ENCODE data around the gene CSNK2B. TPM values are rescaled to one million over a fixed set of nuclear protein-coding genes. Genes with fewer than 3 reads are reported as not detected.

CSNK2B gene
- total and polyA plus RNA-seq, 10 of the 15 experiments (the other 5 are each of a cell fraction or from before 2014, with no cell fraction given), result 56.3 to 405 (median 286) TPM

DNA sequence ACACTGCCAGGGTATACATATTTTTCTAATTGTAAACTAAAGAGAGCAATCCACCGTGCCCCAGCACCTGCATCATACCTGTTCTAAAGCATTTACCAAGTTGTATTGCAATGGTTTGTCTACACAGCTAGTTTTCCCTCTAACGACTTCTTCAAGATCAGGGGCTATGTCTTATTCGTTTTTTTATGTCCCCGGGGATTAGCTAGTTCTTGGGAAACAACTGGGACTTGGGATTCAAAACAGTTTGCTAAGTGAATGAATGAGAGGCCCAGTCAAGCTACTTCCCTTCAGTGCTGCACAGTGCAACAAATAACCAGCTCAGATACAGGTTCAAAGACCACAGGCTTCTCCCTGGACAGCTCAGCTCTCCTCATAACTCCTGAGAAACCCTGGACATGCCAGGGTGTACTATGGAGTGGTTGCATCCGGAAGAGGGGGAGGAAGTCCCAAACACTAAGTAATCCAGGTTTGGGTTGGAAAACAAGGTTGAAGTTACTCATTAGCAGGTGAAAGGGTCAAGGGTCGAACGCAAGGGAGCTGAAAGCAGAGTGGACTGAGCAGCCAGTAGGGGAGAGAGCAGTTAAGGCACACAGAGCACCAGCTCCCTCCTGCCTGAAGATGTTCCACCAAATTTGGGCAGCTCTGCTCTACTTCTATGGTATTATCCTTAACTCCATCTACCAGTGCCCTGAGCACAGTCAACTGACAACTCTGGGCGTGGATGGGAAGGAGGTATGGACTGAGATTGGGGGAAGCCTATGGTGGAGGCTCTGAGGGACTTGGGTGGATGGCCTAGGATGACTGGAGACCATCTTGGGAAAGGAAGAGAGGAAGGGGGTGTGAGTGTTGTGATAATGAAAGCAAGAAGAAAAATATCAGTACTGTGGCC lies 10.3 kb upstream of the CSNK2B start, which contains the start of gene APOM:
Gene APOM (plus strand): TSS at position 546 of the 889 bp plus-strand sequence. CDS start 73 bp downstream, at position 619.
- no peaks in the 10 kb centered on the region for H4K20me1 ChIP-seq (ENCODE audit: control insufficient read depth, insufficient read depth)
- ATAC-seq (no peak), DNase-seq (ENCODE audit: low read depth, low spot score) (no peak), FAIRE-seq (no peak)
- TF ChIP-seq HDAC2 (IDR thresholded peaks at IDR 0.05), result no peak
- intact Hi-C loops (cut with micrococcal nuclease; ENCODE audit: unreplicated experiment) (no loop called here), in situ Hi-C loops (cut with MboI) (no loop called here)
- ChIA-PET POLR2A (interaction anchor here (1.0 to 6.3 kb wide), 5 partner anchors 7 to 243 kb away, joined by 3 to 107 read pairs (median 6); partner anchors contain the start of genes C6orf47, CSNK2B and GPANK1), SMC1A (ENCODE audit: uncharacterized antibody, unreplicated experiment) (interaction anchor here (0.5 to 5.0 kb wide), 3 partner anchors 9 to 183 kb away, joined by 4 to 31 read pairs (median 4); partner anchors contain the start of gene GPANK1), RAD21 (ENCODE audit: unreplicated experiment) (no interaction called here), CTCF (interaction anchor here (0.6 to 1.9 kb wide), 2 partner anchors 48 to 114 kb away, joined by 3 to 4 read pairs; partner anchors contain the start of gene ABHD16A)
- H2AFZ ChIP-seq (ENCODE audit: control insufficient read depth, low read depth, low read length), result no peak within 1 kb of the TSS
- WGBS (ENCODE audit: insufficient coverage, insufficient replicate concordance, low lambda C conversion rate, missing lambda C conversion rate), result 82% methylated on average over 8 of the region's 8 CpGs
- no peak within 1 kb of the TSS for H3K9ac ChIP-seq (ENCODE audit: control insufficient read depth, insufficient read depth, low read length)
- no peak within 1 kb of the TSS; the same call in 1 of the 2 replicates for H3K4me2 ChIP-seq (ENCODE audit: control insufficient read depth, insufficient read depth)
- no TSS peak for BruUV-seq (replicated peaks)
- H3K36me3 ChIP-seq (ENCODE audit: control insufficient read depth in 2 of 2, insufficient read depth in 2 of 2, low read length in 1 of 2), result peaks cover 0 to 5% of the 10 kb centered on the region in 2 experiments; a peak in 3 of 4 replicates
- H3K79me2 ChIP-seq (ENCODE audit: control insufficient read depth, insufficient read depth, low read length), result peaks cover 59% of the 10 kb centered on the region
- no peak within 1 kb of the TSS for H3K4me3 ChIP-seq
- H3K27ac ChIP-seq (ENCODE audit: control insufficient read depth, insufficient read depth), result no peak within 1 kb of the TSS
- H3K4me1 ChIP-seq (ENCODE audit: control insufficient read depth, insufficient read depth, low read length), result peaks cover 20% of the 10 kb centered on the region
- no peaks in the 10 kb centered on the region for H3K27me3 ChIP-seq (replicated peaks in 1 of 2; ENCODE audit: control insufficient read depth in 2 of 2, insufficient read depth in 2 of 2, low read length in 1 of 2)
- H3K9me3 ChIP-seq (replicated peaks; ENCODE audit: control insufficient read depth, insufficient read depth, low read length), result no peaks in the 10 kb centered on the region; the same call in 2 of the 3 replicates

GRCh38 chr6:31657406-31658157 lies 8.3 kb upstream of the CSNK2B start:
- no peak for TF ChIP-seq ASH2L (IDR thresholded peaks at IDR 0.05; ENCODE audit: borderline replicate concordance, low read depth)
- TF ChIP-seq CREB1 (IDR thresholded peaks at IDR 0.05; ENCODE audit: low read depth), result peak; percentile 30; the same call in 1 of the 2 replicates
- TF ChIP-seq ATF7 (IDR thresholded peaks at IDR 0.05; ENCODE audit: low read depth), result 0 out of 2 replicates have a peak, but pooled peaks have one; percentile 8
- Histone ChIP-seq H3K4me3 (0 out of 2 replicates have a peak overlapping the region, but pooled peaks have one; percentile 79), H3K27ac (ENCODE audit: control insufficient read depth, insufficient read depth) (no peak overlapping the region), H4K20me1 (ENCODE audit: control insufficient read depth, insufficient read depth) (no peaks in the 10 kb centered on the region), H3K79me2 (ENCODE audit: control insufficient read depth, insufficient read depth, low read length) (peaks cover 44% of the 10 kb centered on the region), H3K9me3 (replicated peaks; ENCODE audit: control insufficient read depth, insufficient read depth, low read length) (no peaks in the 10 kb centered on the region; the same call in 2 of the 3 replicates), H3K4me1 (ENCODE audit: control insufficient read depth, insufficient read depth, low read length) (peaks cover 32% of the 10 kb centered on the region), H2AFZ (ENCODE audit: control insufficient read depth, low read depth, low read length) (no peak overlapping the region), H3K27me3 (replicated peaks in 1 of 2; ENCODE audit: control insufficient read depth in 2 of 2, insufficient read depth in 2 of 2, low read length in 1 of 2) (no peaks in the 10 kb centered on the region), H3K9ac (ENCODE audit: control insufficient read depth, insufficient read depth, low read length) (no peak overlapping the region; the same call in 1 of the 2 replicates), H3K36me3 (ENCODE audit: control insufficient read depth in 2 of 2, insufficient read depth in 2 of 2, low read length in 1 of 2) (peaks cover 0 to 5% of the 10 kb centered on the region in 2 experiments; a peak in 3 of 4 replicates), H3K4me2 (ENCODE audit: control insufficient read depth, insufficient read depth) (peak overlapping the region; percentile 99)
- 58% methylated on average over 6 of the region's 6 CpGs for WGBS (ENCODE audit: insufficient coverage, insufficient replicate concordance, low lambda C conversion rate, missing lambda C conversion rate)
- no peak for ATAC-seq
- intact Hi-C loops (cut with micrococcal nuclease; ENCODE audit: unreplicated experiment) (no loop called here), in situ Hi-C loops (cut with MboI) (no loop called here)
- FAIRE-seq, result no peak
- ChIA-PET POLR2A (interaction anchor here (1.0 to 1.4 kb wide), 2 partner anchors 9 to 81 kb away, joined by 3 to 4 read pairs; no protein-coding TSS in a partner anchor), RAD21 (ENCODE audit: unreplicated experiment) (no interaction called here), SMC1A (ENCODE audit: uncharacterized antibody, unreplicated experiment) (interaction anchor here (1.0 kb wide), 1 partner anchor 160 kb away, joined by 3 read pairs; no protein-coding TSS in a partner anchor), CTCF (interaction anchor here (0.7 to 1.8 kb wide), 2 partner anchors 106 to 225 kb away, joined by 3 to 5 read pairs; no protein-coding TSS in a partner anchor)
- DNase-seq (ENCODE audit: low read depth, low spot score), result no peak
- no TSS peak for BruUV-seq (replicated peaks)
